ENCODE results near the gene UTRN.

DNA sequence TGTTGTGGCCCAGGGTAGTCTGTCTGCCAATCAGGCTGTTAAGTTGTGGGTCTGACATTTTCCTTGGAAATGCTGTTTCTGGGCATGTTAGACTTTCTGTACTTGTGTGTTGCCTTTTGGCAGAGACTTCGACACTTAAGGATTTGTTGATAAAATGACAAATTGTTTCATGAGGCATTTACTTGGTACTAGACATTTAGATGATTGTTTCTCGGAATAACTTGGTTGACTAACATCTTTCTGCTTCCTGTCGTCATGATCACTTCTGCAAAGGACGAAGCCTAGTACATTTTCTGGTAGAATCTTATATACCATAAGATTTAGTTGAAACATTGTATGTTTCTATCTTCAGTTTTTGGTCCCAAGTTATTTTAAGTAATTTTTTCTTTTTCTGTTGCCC lies 34.1 kb downstream of the UTRN start:
- TF ChIP-seq POLR2A (IDR thresholded peaks at IDR 0.05; ENCODE audit: low read depth) = no peak
- no peak for TF ChIP-seq CTCF (IDR thresholded peaks at IDR 0.05)
- TF ChIP-seq POLR2AphosphoS5 (IDR thresholded peaks at IDR 0.05) = no peak

Data from esophagus muscularis mucosa (tissue), 3 donors.